H9 (cell line): ENCODE results near the gene PCDHB11. TPM values are rescaled to one million over a fixed set of nuclear protein-coding genes. Genes with fewer than 3 reads are reported as not detected.
"Not testable (repeated sequence)": the region's sequence is repeated elsewhere in the genome, so short reads cannot be mapped to it uniquely, and the experiment has no call there.

ENCODE experiments used
- DNase-seq: peaks from one replicate; pipeline ENCODE4 v3.0.0-alpha.2; 2017
- H2AFZ ChIP-seq: one replicate; pipeline ENCODE4 v1.6.1; 2013; ENCODE audit warnings: mild to moderate bottlenecking, low read length, control low read depth, moderate library complexity
- H2AK5ac ChIP-seq: 2 replicates; pipeline ENCODE4 v1.6.1; 2013; ENCODE audit warnings: low read length, control low read depth, mixed read lengths; ENCODE audit not compliant: insufficient read length
- H2BK120ac ChIP-seq: one replicate; pipeline ENCODE4 v1.6.1; 2013; ENCODE audit warnings: low read depth, mild to moderate bottlenecking, low read length, control low read depth, inconsistent platforms; ENCODE audit not compliant: poor library complexity, severe bottlenecking
- H2BK12ac ChIP-seq: 2 replicates; pipeline ENCODE4 v1.6.1; 2013; ENCODE audit warnings: low read length, control low read depth, mixed read lengths, low read depth; ENCODE audit not compliant: insufficient read length
- H2BK15ac ChIP-seq: 2 replicates; pipeline ENCODE4 v1.6.1; 2013; ENCODE audit warnings: low read depth, low read length, control low read depth
- H2BK20ac ChIP-seq: one replicate; pipeline ENCODE4 v1.6.1; 2013; ENCODE audit warnings: low read depth, mild to moderate bottlenecking, low read length, control low read depth, inconsistent platforms; ENCODE audit not compliant: poor library complexity, severe bottlenecking
- H2BK5ac ChIP-seq: 2 replicates; pipeline ENCODE4 v1.6.1; 2013; ENCODE audit warnings: low read length, control low read depth, mixed read lengths; ENCODE audit not compliant: insufficient read length
- H3K14ac ChIP-seq: 2 replicates; pipeline ENCODE4 v1.6.1; 2013; ENCODE audit warnings: low read length, control low read depth; ENCODE audit not compliant: insufficient read depth
- H3K18ac ChIP-seq: 2 replicates; pipeline ENCODE4 v1.6.1; 2013; ENCODE audit warnings: low read depth, mild to moderate bottlenecking, mixed read lengths, low read length, control low read depth; ENCODE audit not compliant: insufficient read length
- H3K23ac ChIP-seq: 2 replicates; pipeline ENCODE4 v1.6.1; 2013; ENCODE audit warnings: low read length, control low read depth, mixed read lengths, low read depth; ENCODE audit not compliant: insufficient read length
- H3K23me2 ChIP-seq: 2 replicates; pipeline ENCODE4 v1.6.1; 2013; ENCODE audit warnings: low read depth, mild to moderate bottlenecking, mixed read lengths, low read length, control low read depth; ENCODE audit not compliant: insufficient read length, poor library complexity, severe bottlenecking
- H3K27ac ChIP-seq: 2 replicates; pipeline ENCODE4 v1.5.1; 2013; ENCODE audit warnings: low read length, control low read depth, mixed read lengths, low read depth; ENCODE audit not compliant: insufficient read length
- H3K27me3 ChIP-seq: 2 replicates; pipeline ENCODE4 v1.6.1; 2013; ENCODE audit warnings: low read length, control low read depth, inconsistent platforms; ENCODE audit not compliant: insufficient read depth
- H3K4ac ChIP-seq: 2 replicates; pipeline ENCODE4 v1.6.1; 2013; ENCODE audit warnings: low read depth, mild to moderate bottlenecking, control low read depth, inconsistent platforms, low read length, moderate library complexity
- H3K4me1 ChIP-seq: 2 replicates; pipeline ENCODE4 v1.6.1; 2013; ENCODE audit warnings: low read length, control low read depth, inconsistent platforms; ENCODE audit not compliant: insufficient read depth
- H3K4me2 ChIP-seq: 2 replicates; pipeline ENCODE4 v1.6.1; 2013; ENCODE audit warnings: low read length, control low read depth, mixed read lengths; ENCODE audit not compliant: insufficient read length, insufficient read depth
- H3K56ac ChIP-seq: 2 replicates; pipeline ENCODE4 v1.6.1; 2013; ENCODE audit warnings: low read depth, mild to moderate bottlenecking, mixed read lengths, low read length, control low read depth; ENCODE audit not compliant: insufficient read length
- H3K79me1 ChIP-seq: 2 replicates; pipeline ENCODE4 v1.6.1; 2013; ENCODE audit warnings: low read depth, mild to moderate bottlenecking, moderate library complexity, low read length, control low read depth, inconsistent platforms; ENCODE audit not compliant: insufficient read depth, poor library complexity, severe bottlenecking
- H3K79me2 ChIP-seq: 2 replicates; pipeline ENCODE4 v1.6.1; 2013; ENCODE audit warnings: low read length, control low read depth, inconsistent platforms; ENCODE audit not compliant: insufficient read depth
- H3K9ac ChIP-seq: 2 replicates; pipeline ENCODE4 v1.6.1; 2013; ENCODE audit warnings: low read length, control low read depth, mixed read lengths; ENCODE audit not compliant: insufficient read length; ENCODE audit errors: extremely low read depth
- H3K9me3 ChIP-seq: one replicate; pipeline ENCODE4 v1.6.1; 2013; ENCODE audit warnings: low read depth, low read length, inconsistent platforms; ENCODE audit not compliant: control insufficient read depth
- H3T11ph ChIP-seq: one replicate; pipeline ENCODE4 v1.6.1; 2013; ENCODE audit warnings: mild to moderate bottlenecking, low read length, control low read depth, inconsistent platforms
- H4K20me1 ChIP-seq: one replicate; pipeline ENCODE4 v1.6.1; 2013; ENCODE audit not compliant: control insufficient read depth, insufficient read length, insufficient read depth
- H4K5ac ChIP-seq: 2 replicates; pipeline ENCODE4 v1.6.1; 2013; ENCODE audit warnings: low read depth, mild to moderate bottlenecking, mixed read lengths, low read length, control low read depth; ENCODE audit not compliant: insufficient read length
- H4K8ac ChIP-seq: replicated peaks from 2 replicates; pipeline ENCODE4 v1.6.1; 2013; ENCODE audit warnings: low read length, control low read depth, mixed read lengths, low read depth; ENCODE audit not compliant: insufficient read length
- H4K91ac ChIP-seq: 2 replicates; pipeline ENCODE4 v1.6.1; 2013; ENCODE audit warnings: low read depth, mild to moderate bottlenecking, moderate library complexity, mixed read lengths, low read length, control low read depth; ENCODE audit not compliant: insufficient read length
- H3K27ac Mint-ChIP-seq, 3 experiments: 2 replicates in 2 of 3; 3 replicates in 1 of 3; pipeline ENCODE4 v1.8.0; 2020 to 2021; ENCODE audit warnings: mixed read lengths in 3 of 3, mild to moderate bottlenecking in 1 of 3, moderate library complexity in 1 of 3
- H3K27me3 Mint-ChIP-seq: 2 replicates; pipeline ENCODE4 v1.8.0; 2021; ENCODE audit warnings: low read depth, mild to moderate bottlenecking, moderate library complexity, mixed read lengths
- H3K36me3 Mint-ChIP-seq, 3 experiments: 2 replicates in 2 of 3; 3 replicates in 1 of 3; pipeline ENCODE4 v1.8.0; 2020 to 2021; ENCODE audit warnings: low read depth in 3 of 3, mixed read lengths in 3 of 3; ENCODE audit not compliant: insufficient read depth in 1 of 3
- H3K4me1 Mint-ChIP-seq, 2 experiments: 2 replicates each; pipeline ENCODE4 v1.8.0; 2020; ENCODE audit warnings: mixed read lengths in 2 of 2
- H3K4me3 Mint-ChIP-seq, 2 experiments: 2 replicates in 1 of 2; 3 replicates in 1 of 2; pipeline ENCODE4 v1.8.0; 2020 to 2021; ENCODE audit warnings: mild to moderate bottlenecking in 2 of 2, mixed read lengths in 2 of 2, moderate library complexity in 1 of 2
- H3K9me3 Mint-ChIP-seq, 2 experiments: 2 replicates in 1 of 2; 3 replicates in 1 of 2; pipeline ENCODE4 v1.8.0; 2020; ENCODE audit warnings: mild to moderate bottlenecking in 2 of 2, mixed read lengths in 2 of 2, moderate library complexity in 1 of 2
- WGBS: extraction: QIAGEN DNeasy Blood & Tissue Kit; methylation state at CpG from one replicate; pipeline ENCODE4 v1.1.7; 2013; ENCODE audit warnings: missing lambda C conversion rate, low lambda C conversion rate, mixed read lengths; ENCODE audit not compliant: insufficient read length; ENCODE audit errors: extremely low coverage; 5-methylcytosine and 5-hydroxymethylcytosine counted together
- total RNA-seq: library from RNA; stranded (reverse); gene quantifications from 2 replicates; pipeline ENCODE4 v1.2.1, GENCODE V29; 2021
- TF ChIP-seq, protein P1 (sequence below): fragments of 200-600 bp; sonication (generic); conservative IDR thresholded peaks from 3 replicates; pipeline ENCODE4 v1.8.0; 2021; ENCODE audit warnings: antibody characterized with exemption, mild to moderate bottlenecking

Gene PCDHB11
- total RNA-seq, 1 experiment from 2014 or later, result 2.0 TPM

DNA sequence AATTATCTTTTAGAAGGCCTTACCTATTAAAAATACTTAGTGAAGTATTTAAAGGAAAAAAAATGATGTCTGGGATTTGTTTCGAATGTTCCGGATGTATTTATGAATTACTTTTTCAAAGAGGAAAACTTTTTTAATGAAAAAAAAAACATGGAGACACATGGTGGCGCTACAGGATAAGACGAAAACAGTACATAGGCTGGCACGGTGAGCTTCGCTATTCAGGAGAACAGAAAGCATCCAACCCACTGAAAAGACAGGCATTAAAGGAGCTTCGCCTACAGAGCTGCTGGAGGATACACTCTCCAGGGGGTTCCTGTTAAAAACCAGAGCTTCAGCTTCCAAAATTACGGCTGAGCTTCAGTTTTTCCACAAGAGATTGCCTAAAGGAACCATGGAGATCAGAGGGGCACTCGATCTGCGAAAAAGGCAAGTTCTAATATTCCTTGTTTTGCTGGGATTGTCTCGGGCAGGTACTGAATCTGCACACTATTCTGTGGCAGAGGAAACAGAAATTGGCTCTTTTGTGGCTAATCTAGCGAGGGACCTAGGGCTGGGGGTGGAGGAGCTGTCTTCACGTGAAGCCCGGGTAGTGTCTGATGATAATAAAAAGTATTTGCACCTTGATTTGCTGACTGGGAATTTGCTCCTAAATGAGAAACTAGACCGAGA lies 23.8 kb downstream of the PCDHB11 start, which contains the start of gene PCDHB14:
PCDHB14 (plus strand) TSS at position 232 of the 672 bp plus-strand sequence; CDS start at position 395, 163 bp downstream.
- H3K9ac ChIP-seq, result peak within 1 kb of the TSS; percentile 30
- peak within 1 kb of the TSS in 2 of 3 experiments; percentile 67 to 76; a peak in 4 of 7 replicates for H3K27ac Mint-ChIP-seq

DNA sequence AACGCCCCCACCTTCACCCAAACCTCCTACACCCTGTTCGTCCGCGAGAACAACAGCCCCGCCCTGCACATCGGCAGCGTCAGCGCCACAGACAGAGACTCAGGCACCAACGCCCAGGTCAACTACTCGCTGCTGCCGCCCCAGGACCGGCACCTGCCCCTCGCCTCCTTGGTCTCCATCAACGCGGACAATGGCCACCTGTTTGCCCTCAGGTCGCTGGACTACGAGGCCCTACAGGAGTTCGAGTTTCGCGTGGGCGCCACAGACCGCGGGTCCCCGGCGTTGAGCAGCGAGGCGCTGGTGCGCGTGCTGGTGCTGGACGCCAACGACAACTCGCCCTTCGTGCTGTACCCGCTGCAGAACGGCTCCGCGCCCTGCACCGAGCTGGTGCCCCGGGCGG lies 25.4 kb downstream of the PCDHB11 start:
- H3K79me1 ChIP-seq, H3K23me2 ChIP-seq, H3K27me3 Mint-ChIP-seq, H2AFZ ChIP-seq, H3K4me2 ChIP-seq, H3K79me2 ChIP-seq, H3K4ac ChIP-seq, H4K5ac ChIP-seq, H2BK5ac ChIP-seq, H2BK15ac ChIP-seq, H3K18ac ChIP-seq, H4K91ac ChIP-seq, H2AK5ac ChIP-seq, H2BK120ac ChIP-seq, H2BK12ac ChIP-seq, H3K36me3 Mint-ChIP-seq, H3K9ac ChIP-seq, H3K4me1 ChIP-seq, H3K14ac ChIP-seq, H3T11ph ChIP-seq, H3K4me3 Mint-ChIP-seq, H3K27me3 ChIP-seq, H3K56ac ChIP-seq, H3K9me3 ChIP-seq, H3K27ac Mint-ChIP-seq, H4K8ac ChIP-seq, H3K27ac ChIP-seq, H3K23ac ChIP-seq, DNase-seq, H4K20me1 ChIP-seq, H2BK20ac ChIP-seq: not testable (repeated sequence)
- H3K9me3 Mint-ChIP-seq, result peaks cover 11 to 30% of the 10 kb centered on the region in 2 experiments
- H3K4me1 Mint-ChIP-seq, result peaks cover 12 to 19% of the 10 kb centered on the region in 2 experiments
- WGBS, result no CpG with 5 or more reads among the region's 40 CpGs

More for the DNA sequence above, 23.8 kb downstream of the PCDHB11 start, which contains the start of gene PCDHB14:
- H3K27me3 ChIP-seq, result no peaks in the 10 kb centered on the region
- H4K5ac ChIP-seq, result no peak within 1 kb of the TSS
- peaks cover 3% of the 10 kb centered on the region for H3K23me2 ChIP-seq
- H3K4me1 Mint-ChIP-seq, result peaks cover 6 to 13% of the 10 kb centered on the region in 2 experiments
- H2BK12ac ChIP-seq, result no peak within 1 kb of the TSS
- no peaks in the 10 kb centered on the region for H3K4me1 ChIP-seq
- no peak within 1 kb of the TSS for H3K27ac ChIP-seq
- H3K9me3 Mint-ChIP-seq, result peaks cover 11 to 25% of the 10 kb centered on the region in 2 experiments
- DNase-seq, result peak; percentile 70
- TF ChIP-seq, protein P1, sequence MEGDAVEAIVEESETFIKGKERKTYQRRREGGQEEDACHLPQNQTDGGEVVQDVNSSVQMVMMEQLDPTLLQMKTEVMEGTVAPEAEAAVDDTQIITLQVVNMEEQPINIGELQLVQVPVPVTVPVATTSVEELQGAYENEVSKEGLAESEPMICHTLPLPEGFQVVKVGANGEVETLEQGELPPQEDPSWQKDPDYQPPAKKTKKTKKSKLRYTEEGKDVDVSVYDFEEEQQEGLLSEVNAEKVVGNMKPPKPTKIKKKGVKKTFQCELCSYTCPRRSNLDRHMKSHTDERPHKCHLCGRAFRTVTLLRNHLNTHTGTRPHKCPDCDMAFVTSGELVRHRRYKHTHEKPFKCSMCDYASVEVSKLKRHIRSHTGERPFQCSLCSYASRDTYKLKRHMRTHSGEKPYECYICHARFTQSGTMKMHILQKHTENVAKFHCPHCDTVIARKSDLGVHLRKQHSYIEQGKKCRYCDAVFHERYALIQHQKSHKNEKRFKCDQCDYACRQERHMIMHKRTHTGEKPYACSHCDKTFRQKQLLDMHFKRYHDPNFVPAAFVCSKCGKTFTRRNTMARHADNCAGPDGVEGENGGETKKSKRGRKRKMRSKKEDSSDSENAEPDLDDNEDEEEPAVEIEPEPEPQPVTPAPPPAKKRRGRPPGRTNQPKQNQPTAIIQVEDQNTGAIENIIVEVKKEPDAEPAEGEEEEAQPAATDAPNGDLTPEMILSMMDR, result peak; percentile 79
- no peaks in the 10 kb centered on the region for H3K79me1 ChIP-seq
- H3K4me2 ChIP-seq, result peak within 1 kb of the TSS; percentile 24
- peak within 1 kb of the TSS; percentile 56 to 68 for H3K4me3 Mint-ChIP-seq
- no CpG with 5 or more reads among the region's 15 CpGs for WGBS
- H4K8ac ChIP-seq, result no peak within 1 kb of the TSS
- H2AFZ ChIP-seq, result peak within 1 kb of the TSS; percentile 83
- H4K20me1 ChIP-seq, result no peaks in the 10 kb centered on the region
- H3K18ac ChIP-seq, result no peak within 1 kb of the TSS
- H3K56ac ChIP-seq, result no peak within 1 kb of the TSS
- H3K14ac ChIP-seq, result no peak within 1 kb of the TSS
- no peak within 1 kb of the TSS for H2AK5ac ChIP-seq
- H3K27me3 Mint-ChIP-seq, result peaks cover 8% of the 10 kb centered on the region; the same call in 1 of the 2 replicates
- H2BK120ac ChIP-seq, result no peak within 1 kb of the TSS
- no peak within 1 kb of the TSS for H2BK15ac ChIP-seq
- no peak within 1 kb of the TSS for H3T11ph ChIP-seq
- no peak within 1 kb of the TSS for H3K23ac ChIP-seq
- peaks cover 5 to 9% (median 6%) of the 10 kb centered on the region in 3 experiments; a peak in 6 of 7 replicates for H3K36me3 Mint-ChIP-seq
- no peaks in the 10 kb centered on the region for H3K79me2 ChIP-seq
- no peak within 1 kb of the TSS for H2BK5ac ChIP-seq
- no peak within 1 kb of the TSS for H4K91ac ChIP-seq
- H3K9me3 ChIP-seq, result no peaks in the 10 kb centered on the region
- no peak within 1 kb of the TSS for H3K4ac ChIP-seq
- H2BK20ac ChIP-seq, result no peak within 1 kb of the TSS
